Measurements from ENCODE around the gene PAGR1. TPM values are rescaled to one million over a fixed set of nuclear protein-coding genes. Genes with fewer than 3 reads are reported as not detected.

PAGR1 gene
- total and polyA plus RNA-seq, 2 of the 8 experiments (the other 6 are each of a cell fraction or from before 2014, with no cell fraction given): 35.4 to 56.4 TPM

- H3K4me1 ChIP-seq (replicated peaks in 1 of 4; ENCODE audit: control insufficient read depth in 3 of 4, insufficient read depth in 4 of 4, low read length in 3 of 4): peaks cover 0 to 7% (median 3%) of the 10 kb centered on the region in 4 experiments; a peak in 3 of 7 replicates
- no peak overlapping the region for H3K23ac ChIP-seq (ENCODE audit: insufficient read length)
- H3K79me1 ChIP-seq (ENCODE audit: low read depth, low read length): peaks cover 9% of the 10 kb centered on the region
- peaks cover 8% of the 10 kb centered on the region; the same call in 1 of the 2 replicates for H3K23me2 ChIP-seq (ENCODE audit: low read depth, low read length)
- H2BK20ac ChIP-seq (ENCODE audit: low read length): no peak overlapping the region
- H2AFZ ChIP-seq (ENCODE audit: low read length): no peak overlapping the region; the same call in 1 of the 2 replicates
- peaks cover 0 to 9% of the 10 kb centered on the region in 2 experiments; a peak in 2 of 4 replicates for H3K79me2 ChIP-seq (ENCODE audit: control insufficient read depth in 1 of 2, insufficient read depth in 2 of 2, low read length in 2 of 2)
- no peak overlapping the region for H2BK15ac ChIP-seq (ENCODE audit: low read length)
- peak overlapping the region; percentile 48 for H3K18ac ChIP-seq (ENCODE audit: extremely low read depth, low read length)
- CTCF ChIA-PET (ENCODE audit: partially characterized antibody): interaction anchor here (1.1 to 2.4 kb wide), 5 partner anchors 12 to 49 kb away, joined by 3 to 10 read pairs (median 4); no protein-coding TSS in a partner anchor
- H3K9ac ChIP-seq (replicated peaks in 1 of 4; ENCODE audit: extremely low read depth in 1 of 4, low read depth in 3 of 4, low read length in 3 of 4): peak overlapping the region; percentile 8 to 93 (median 78); a peak in 6 of 7 replicates
- H2BK5ac ChIP-seq (ENCODE audit: low read depth, low read length): peak overlapping the region; percentile 96
- H3K4ac ChIP-seq (replicated peaks; ENCODE audit: insufficient read length, low read depth, low read length): peak overlapping the region; percentile 39
- no peak overlapping the region for H2BK12ac ChIP-seq (ENCODE audit: low read depth, low read length)
- peak overlapping the region; percentile 82 to 90 (median 90) for H3K4me3 ChIP-seq (ENCODE audit: extremely low read depth in 1 of 4, insufficient read depth in 2 of 4, low read depth in 3 of 4, low read length in 4 of 4)
- POLR2A ChIA-PET (ENCODE audit: partially characterized antibody): interaction anchor here (0.9 to 3.7 kb wide), 12 partner anchors 8 to 170 kb away, joined by 3 to 11 read pairs (median 4); partner anchors contain the start of genes HIRIP3 and PAGR1
- no peak overlapping the region for H3K27ac ChIP-seq (ENCODE audit: low read depth, low read length)
- H3K36me3 ChIP-seq (ENCODE audit: control insufficient read depth in 2 of 4, insufficient read depth in 4 of 4, low read length in 3 of 4): peaks cover 0 to 11% (median 6%) of the 10 kb centered on the region in 4 experiments; a peak in 5 of 8 replicates
- no peak for FAIRE-seq
- H2AK5ac ChIP-seq (ENCODE audit: low read depth, low read length): no peak overlapping the region
- H3K9me3 ChIP-seq (ENCODE audit: insufficient read depth in 2 of 2, low read depth in 1 of 2, low read length in 1 of 2): no peaks in the 10 kb centered on the region
- peak overlapping the region; percentile 72; the same call in 1 of the 2 replicates for H4K8ac ChIP-seq (ENCODE audit: extremely low read depth, insufficient read depth, low read length)
- peaks cover 0 to 5% of the 10 kb centered on the region in 2 experiments for H4K20me1 ChIP-seq (replicated peaks in 1 of 2; ENCODE audit: control insufficient read depth in 1 of 2, insufficient read depth in 2 of 2, low read length in 2 of 2)
- H3K56ac ChIP-seq (replicated peaks; ENCODE audit: insufficient read length, low read depth, low read length): no peak overlapping the region
- H4K5ac ChIP-seq (ENCODE audit: insufficient read length, low read depth, low read length): peak overlapping the region; percentile 62
- H3K14ac ChIP-seq (ENCODE audit: insufficient read length): no peak overlapping the region
- H3K27me3 ChIP-seq (replicated peaks in 1 of 4; ENCODE audit: control insufficient read depth in 3 of 4, extremely low read depth in 1 of 4, insufficient read depth in 3 of 4, low read length in 3 of 4): no peaks in the 10 kb centered on the region
- WGBS, 2 experiments (ENCODE audit: extremely low coverage in 1 of 2, insufficient coverage in 1 of 2, insufficient read length in 1 of 2, insufficient replicate concordance in 2 of 2, low coverage in 1 of 2, low lambda C conversion rate in 2 of 2, missing lambda C conversion rate in 1 of 2): 5% methylated on average over 21 of the region's 27 CpGs; no CpG with 5 or more reads in 1 of the 2 experiments
- no peak overlapping the region for H4K91ac ChIP-seq (replicated peaks; ENCODE audit: insufficient read length, low read length)
- H3K4me2 ChIP-seq (ENCODE audit: insufficient read depth in 1 of 2, low read depth in 2 of 2, low read length in 2 of 2): peak overlapping the region; percentile 64 to 95
- H2BK120ac ChIP-seq (replicated peaks; ENCODE audit: low read depth, low read length): no peak overlapping the region
- DNase-seq (ENCODE audit: low read depth in 1 of 2, low spot score in 2 of 2): no peak
- TF ChIP-seq RFX5 (IDR thresholded peaks at IDR 0.05; ENCODE audit: borderline replicate concordance, low read depth, low read length) (no peak), SIX5 (IDR thresholded peaks at IDR 0.05; ENCODE audit: low read depth, low read length) (no peak), NRF1 (IDR thresholded peaks at IDR 0.05; ENCODE audit: low read depth, low read length) (no peak), USF2 (IDR thresholded peaks at IDR 0.05; ENCODE audit: low read length) (no peak), KDM4A (IDR thresholded peaks at IDR 0.05; ENCODE audit: low read depth, low read length, severe bottlenecking) (peak; percentile 84), SIN3A (conservative IDR thresholded peaks at IDR 0.05 in 1 of 2, IDR thresholded peaks at IDR 0.05 in 1 of 2; ENCODE audit: low read depth in 1 of 2, low read length in 2 of 2) (0 out of 4 replicates have a peak, but pooled peaks of 1 of the 2 experiments have one; percentile 11), RAD21 (IDR thresholded peaks at IDR 0.05 in 1 of 2, conservative IDR thresholded peaks at IDR 0.05 in 1 of 2; ENCODE audit: low read depth in 2 of 2, low read length in 2 of 2) (0 out of 4 replicates have a peak, but pooled peaks of 1 of the 2 experiments have one; percentile 6), HDAC6 (IDR thresholded peaks at IDR 0.05; ENCODE audit: low read depth, low read length) (no peak), SAP30 (IDR thresholded peaks at IDR 0.05; ENCODE audit: insufficient read depth, insufficient replicate concordance, low read length) (no peak), BACH1 (IDR thresholded peaks at IDR 0.05; ENCODE audit: low read length) (no peak)
Measured at GRCh38 chr16:29862383-29862883, 46.5 kb downstream of the PAGR1 start.
